Astrocyte of the cerebellum (primary cell): ENCODE results near the gene SYAP1.

Experiments used
- DNase-seq: peaks from one replicate; pipeline ENCODE4 v3.0.0-alpha.2; 2011; ENCODE audit warnings: low read depth
- H3K4me3 ChIP-seq: 2 replicates; pipeline ENCODE4 v1.5.1; 2011; ENCODE audit warnings: mild to moderate bottlenecking, low read depth, low read length, moderate library complexity
- in situ Hi-C: cut with HindIII; loops from 2 replicates; pipeline ENCODE4 v1.10.0; 2017; ENCODE audit warnings: low sequenced_read_pairs
- TF ChIP-seq, protein P1 (sequence below): IDR thresholded peaks from 2 replicates; pipeline ENCODE4 v1.5.1; 2012; ENCODE audit warnings: low read length, low read depth, moderate library complexity, mild to moderate bottlenecking; ENCODE audit errors: missing control alignments

Gene SYAP1

DNA sequence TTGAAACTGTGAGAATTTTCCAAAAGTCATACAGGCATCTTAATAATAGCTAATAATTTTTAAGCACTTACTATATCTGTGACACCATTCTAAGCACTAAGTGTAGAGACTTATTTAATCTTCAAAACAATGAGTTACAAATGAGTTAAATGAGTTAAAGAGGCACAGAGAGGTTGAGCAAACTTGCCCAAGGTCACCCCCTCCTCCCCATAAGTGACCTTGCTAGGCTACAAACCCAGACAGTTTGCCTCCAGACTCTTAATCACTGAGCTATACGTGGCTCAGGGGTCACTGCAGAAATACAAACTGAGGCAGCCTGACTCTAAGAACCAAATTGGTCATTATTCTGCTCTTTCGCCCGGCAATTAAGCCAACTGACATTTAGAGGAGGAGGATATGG, 22.5 kb upstream of the SYAP1 start:
- DNase-seq, result no peak
- TF ChIP-seq, protein P1, sequence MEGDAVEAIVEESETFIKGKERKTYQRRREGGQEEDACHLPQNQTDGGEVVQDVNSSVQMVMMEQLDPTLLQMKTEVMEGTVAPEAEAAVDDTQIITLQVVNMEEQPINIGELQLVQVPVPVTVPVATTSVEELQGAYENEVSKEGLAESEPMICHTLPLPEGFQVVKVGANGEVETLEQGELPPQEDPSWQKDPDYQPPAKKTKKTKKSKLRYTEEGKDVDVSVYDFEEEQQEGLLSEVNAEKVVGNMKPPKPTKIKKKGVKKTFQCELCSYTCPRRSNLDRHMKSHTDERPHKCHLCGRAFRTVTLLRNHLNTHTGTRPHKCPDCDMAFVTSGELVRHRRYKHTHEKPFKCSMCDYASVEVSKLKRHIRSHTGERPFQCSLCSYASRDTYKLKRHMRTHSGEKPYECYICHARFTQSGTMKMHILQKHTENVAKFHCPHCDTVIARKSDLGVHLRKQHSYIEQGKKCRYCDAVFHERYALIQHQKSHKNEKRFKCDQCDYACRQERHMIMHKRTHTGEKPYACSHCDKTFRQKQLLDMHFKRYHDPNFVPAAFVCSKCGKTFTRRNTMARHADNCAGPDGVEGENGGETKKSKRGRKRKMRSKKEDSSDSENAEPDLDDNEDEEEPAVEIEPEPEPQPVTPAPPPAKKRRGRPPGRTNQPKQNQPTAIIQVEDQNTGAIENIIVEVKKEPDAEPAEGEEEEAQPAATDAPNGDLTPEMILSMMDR, result no peak
- H3K4me3 ChIP-seq, result no peak overlapping the region
- in situ Hi-C loops, result no loop called here

DNA sequence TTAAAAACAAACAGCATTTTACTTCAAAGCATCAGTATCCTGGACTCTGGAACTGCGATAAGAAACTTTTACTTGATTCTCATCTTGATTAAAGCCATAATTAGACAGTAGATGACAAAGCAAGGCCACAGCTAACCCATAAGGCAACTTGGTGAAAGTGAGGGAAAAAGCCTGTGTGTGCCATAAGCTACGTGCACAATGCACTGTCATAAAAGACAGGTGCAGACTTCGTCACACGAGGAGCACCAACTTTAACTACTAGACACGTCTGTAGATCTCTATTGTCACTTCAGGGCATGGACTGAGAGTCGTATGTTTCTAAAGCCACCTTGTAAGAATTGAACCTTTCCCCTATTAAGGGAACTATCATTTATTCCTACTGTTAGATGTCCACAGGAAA, 20.0 kb upstream of the SYAP1 start:
- in situ Hi-C loops, result no loop called here
- TF ChIP-seq, protein P1, result no peak
- no peak for DNase-seq
- H3K4me3 ChIP-seq, result no peak overlapping the region

DNA sequence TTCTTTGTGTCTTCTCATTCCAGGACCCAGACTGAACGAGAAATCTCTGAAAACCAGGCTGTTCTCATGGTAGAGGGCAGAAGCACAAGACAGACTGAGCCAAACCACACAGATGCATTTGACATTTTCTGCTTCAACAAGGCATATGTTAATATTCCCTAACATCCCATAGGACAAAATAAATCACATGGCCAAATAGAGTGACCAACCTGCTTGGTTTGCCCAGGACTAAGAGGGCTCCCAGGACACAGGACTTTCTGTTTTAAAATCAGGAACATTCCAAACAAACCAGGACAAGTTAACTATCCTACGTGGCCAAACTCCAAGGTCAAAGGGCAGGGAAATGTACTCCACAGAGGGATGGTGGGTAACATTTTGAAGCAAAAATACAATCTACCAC, 18.7 kb upstream of the SYAP1 start:
- TF ChIP-seq, protein P1, result no peak
- no peak for DNase-seq
- H3K4me3 ChIP-seq, result no peak overlapping the region
- in situ Hi-C loops, result no loop called here

DNA sequence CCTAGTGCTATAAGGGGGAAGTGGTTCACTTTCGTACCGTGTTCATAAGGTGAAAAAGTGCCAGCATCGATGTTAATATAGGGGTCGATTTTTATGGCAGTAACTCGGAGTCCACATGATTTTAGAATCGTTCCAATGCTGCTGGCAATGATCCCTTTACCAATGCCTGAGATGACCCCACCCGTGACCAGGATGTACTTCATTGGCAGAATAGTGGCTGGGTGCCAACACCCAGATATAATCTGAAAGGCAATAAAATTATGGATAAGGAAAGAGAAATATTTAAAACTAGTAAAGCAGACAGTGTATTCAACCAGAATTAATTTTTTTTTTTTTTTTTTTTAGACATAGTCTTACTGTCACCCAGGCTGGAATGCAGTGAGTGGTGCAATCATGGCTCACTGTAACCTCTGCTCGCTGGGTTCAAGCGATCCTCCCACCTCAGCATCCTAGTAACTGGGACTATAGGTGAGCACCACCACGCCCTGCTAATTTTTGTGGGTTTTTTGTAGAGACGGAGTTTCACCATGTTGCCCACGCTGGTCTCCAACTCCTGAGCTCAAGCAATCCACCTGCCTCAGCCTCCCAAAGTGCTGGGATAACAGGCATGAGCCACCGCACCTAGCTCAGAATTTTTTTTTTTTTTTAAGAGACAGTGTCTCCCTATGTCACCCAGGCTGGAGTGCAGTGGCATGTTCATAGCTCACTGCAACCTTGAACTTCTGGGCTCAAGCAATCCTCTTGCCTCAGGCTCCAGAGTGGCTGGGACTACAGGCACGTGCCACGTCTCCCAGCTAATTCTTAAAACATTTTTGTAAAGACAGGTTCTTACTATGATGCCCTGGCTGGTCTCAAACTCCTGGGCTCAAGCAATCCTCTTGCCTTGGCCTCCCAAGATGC, 16.5 kb upstream of the SYAP1 start:
- in situ Hi-C loops, result no loop called here
- no peak overlapping the region for H3K4me3 ChIP-seq
- TF ChIP-seq, protein P1, result no peak
- DNase-seq, result no peak

DNA sequence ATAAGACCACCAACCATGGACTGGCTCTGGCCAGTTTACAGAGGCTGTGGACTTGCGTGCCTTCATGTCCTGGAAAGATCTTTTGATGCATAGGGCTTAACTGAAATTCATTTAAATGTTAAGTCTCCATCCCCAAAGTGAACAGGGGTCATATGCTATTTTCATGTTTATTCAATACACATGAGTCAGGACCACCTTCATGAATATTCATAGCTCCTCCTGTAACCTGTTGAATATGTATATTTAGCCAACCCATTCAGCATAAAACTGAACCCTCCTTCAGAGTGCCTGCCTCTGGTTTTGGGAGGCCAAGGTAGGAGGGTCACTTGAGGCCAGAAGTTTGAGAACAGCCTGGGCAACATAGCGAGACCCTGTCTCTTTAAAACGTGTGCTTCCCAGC, 14.0 kb upstream of the SYAP1 start:
- DNase-seq, result no peak
- TF ChIP-seq, protein P1, result no peak
- in situ Hi-C loops, result no loop called here
- no peak overlapping the region for H3K4me3 ChIP-seq

DNA sequence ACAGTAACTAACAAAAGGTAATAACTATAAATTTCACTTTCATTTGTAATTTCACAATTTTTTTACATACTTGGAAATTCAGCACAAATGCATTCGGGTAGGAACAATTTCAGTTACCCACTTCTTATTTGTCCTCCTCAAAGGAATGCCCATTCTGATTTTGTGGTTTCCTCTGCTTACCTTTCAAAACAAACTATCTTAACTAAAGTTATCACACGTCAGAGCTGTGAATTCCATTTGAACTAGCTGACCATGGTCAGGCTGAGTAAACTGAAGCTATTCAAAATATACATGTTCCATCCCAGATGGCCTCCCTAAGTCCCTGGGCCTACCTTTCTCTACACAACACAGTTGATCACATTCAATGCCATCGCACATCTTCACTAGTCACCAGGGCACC, 11.4 kb upstream of the SYAP1 start:
- in situ Hi-C loops, result no loop called here
- H3K4me3 ChIP-seq, result no peak overlapping the region
- DNase-seq, result no peak
- TF ChIP-seq, protein P1, result no peak
